ENCODE results near the gene SECISBP2L. TPM values are rescaled to one million over a fixed set of nuclear protein-coding genes. Genes with fewer than 3 reads are reported as not detected.
A peak's percentile ranks its signal among the peaks of the same experiment; 100 is the strongest.

SECISBP2L gene
- total and polyA plus RNA-seq, 2 of the 4 experiments (the other 2 are of a cell fraction): 13.1 to 34.1 TPM

- no peak for DNase-seq
- H3K9me3 ChIP-seq (ENCODE audit: control insufficient read depth, insufficient read depth, low read length): no peaks in the 10 kb centered on the region
- H2AK9ac ChIP-seq (replicated peaks; ENCODE audit: low read depth, low read length, poor library complexity): no peak overlapping the region
- no peak overlapping the region for H3K18ac ChIP-seq (ENCODE audit: low read depth, low read length)
- CTCF ChIA-PET: interaction anchor here (0.7 kb wide), 1 partner anchor 192 kb away, joined by 3 read pairs; no protein-coding TSS in a partner anchor
- H3K36me3 ChIP-seq (ENCODE audit: control insufficient read depth, insufficient read depth, low read length): no peaks in the 10 kb centered on the region
- H2AK5ac ChIP-seq (ENCODE audit: low read depth, low read length): no peak overlapping the region
- no peak overlapping the region for H3K23ac ChIP-seq (ENCODE audit: low read depth, low read length)
- BruUV-seq (replicated peaks): no TSS peak
- H2BK20ac ChIP-seq (ENCODE audit: low read depth, low read length): no peak overlapping the region
- H3K79me1 ChIP-seq (ENCODE audit: low read depth in 1 of 2, low read length in 2 of 2): no peaks in the 10 kb centered on the region
- H4K91ac ChIP-seq (ENCODE audit: insufficient read depth, low read depth, low read length): no peak overlapping the region
- H3K4me1 ChIP-seq (ENCODE audit: control insufficient read depth, insufficient read depth, low read length): peaks cover 10% of the 10 kb centered on the region
- H3K27ac ChIP-seq (ENCODE audit: insufficient read depth, low read length): no peak overlapping the region
- no CpG with 5 or more reads among the region's 3 CpGs for WGBS, 2 experiments (ENCODE audit: extremely low coverage in 2 of 2, insufficient read length in 1 of 2)
- H2BK120ac ChIP-seq (ENCODE audit: low read depth, low read length): no peak overlapping the region
- POLR2A ChIA-PET (ENCODE audit: unreplicated experiment): interaction anchor here (0.5 to 2.2 kb wide), 2 partner anchors 24 to 1837 kb away, joined by 3 to 7 read pairs; no protein-coding TSS in a partner anchor
- no peak overlapping the region for H2AFZ ChIP-seq (replicated peaks; ENCODE audit: low read length, poor library complexity)
- H2BK5ac ChIP-seq (ENCODE audit: low read depth, low read length, poor library complexity, severe bottlenecking): no peak overlapping the region
- no peaks in the 10 kb centered on the region for H3K27me3 ChIP-seq (ENCODE audit: control insufficient read depth, insufficient read depth, low read length)
- ATAC-seq (ENCODE audit: low read depth): no peak
- TF ChIP-seq USF2 (IDR thresholded peaks at IDR 0.05; ENCODE audit: low read depth, low read length) (no peak), CEBPB (IDR thresholded peaks at IDR 0.05; ENCODE audit: low read depth, low read length) (no peak), CHD1 (IDR thresholded peaks at IDR 0.05; ENCODE audit: low read depth, low read length) (no peak), CTCF (conservative IDR thresholded peaks at IDR 0.05; ENCODE audit: low read depth, low read length) (no peak), BHLHE40 (IDR thresholded peaks at IDR 0.05; ENCODE audit: low read depth, low read length) (no peak), NFE2L2 (IDR thresholded peaks at IDR 0.05; ENCODE audit: low read depth, low read length) (no peak), RFX5 (IDR thresholded peaks at IDR 0.05; ENCODE audit: low read depth, low read length) (no peak), FOS (IDR thresholded peaks at IDR 0.05; ENCODE audit: low read depth, low read length) (no peak), SMC3 (IDR thresholded peaks at IDR 0.05; ENCODE audit: low read depth, low read length) (no peak)
- dilution Hi-C loops (cut with HindIII; ENCODE audit: low sequenced_read_pairs, unreplicated experiment): no loop called here
- no peak overlapping the region for H4K8ac ChIP-seq (ENCODE audit: low read depth in 2 of 2, low read length in 2 of 2)
- H3K56ac ChIP-seq (ENCODE audit: extremely low read depth, insufficient read depth, low read length): no peak overlapping the region
- intact Hi-C loops (cut with micrococcal nuclease): no loop called here
- H3K9ac ChIP-seq (ENCODE audit: low read depth, low read length): no peak overlapping the region
- H2BK15ac ChIP-seq (ENCODE audit: low read depth, low read length): 0 out of 3 replicates have a peak overlapping the region, but pooled peaks have one; percentile 9
- no peak overlapping the region for H3K4me3 ChIP-seq (ENCODE audit: insufficient read depth, low read depth, low read length)
- H4K5ac ChIP-seq (ENCODE audit: low read depth, low read length): no peak overlapping the region; the same call in 1 of the 2 replicates
- in situ Hi-C loops (cut with MboI; ENCODE audit: low sequenced_read_pairs): no loop called here
- H3K9me1 ChIP-seq (ENCODE audit: insufficient read depth, low read length): 0 out of 2 replicates have a peak, but pooled peaks cover 9% of the 10 kb centered on the region
- no peaks in the 10 kb centered on the region for H4K20me1 ChIP-seq (ENCODE audit: insufficient read depth, low read length)
- no peak overlapping the region for H3K4ac ChIP-seq (ENCODE audit: low read depth, low read length)
- no peak overlapping the region for H3K14ac ChIP-seq (replicated peaks; ENCODE audit: low read depth, low read length)
- no peak overlapping the region for H3K4me2 ChIP-seq (ENCODE audit: low read depth, low read length)
Measured at GRCh38 chr15:49059491-49059890, 13.2 kb upstream of the SECISBP2L start.
